Thoracic aorta (tissue), 2 donors: Measurements from ENCODE around the gene INPP5D. TPM values are rescaled to one million over a fixed set of nuclear protein-coding genes. Genes with fewer than 3 reads are reported as not detected.

Experiments
- ATAC-seq: fragments of 150-250 bp; one replicate; pipeline ENCODE4 v1.8.0; 2017; ENCODE audit warnings: low read depth; ENCODE audit not compliant: insufficient number of reproducible peaks, low FRiP score
- DNase-seq: peaks from one replicate; pipeline ENCODE4 v3.0.0-alpha.2; 2020; ENCODE audit warnings: low spot score
- H3K27ac ChIP-seq, 2 donors: fragments of 200-600 bp; sonication (generic); 1 replicate in 1 of 2; 2 replicates in 1 of 2; pipeline ENCODE4 v1.5.1; 2016; ENCODE audit warnings: mild to moderate bottlenecking in 2 of 2, moderate library complexity in 2 of 2
- H3K27me3 ChIP-seq: fragments of 200-600 bp; sonication (generic); replicated peaks from 2 replicates; pipeline ENCODE4 v1.6.0; 2016; ENCODE audit warnings: mild to moderate bottlenecking; ENCODE audit not compliant: insufficient read depth
- H3K36me3 ChIP-seq: fragments of 200-600 bp; sonication (generic); one replicate; pipeline ENCODE4 v1.5.1; 2016
- H3K4me1 ChIP-seq, 2 donors: fragments of 200-600 bp; sonication (generic); 1 replicate in 1 of 2; 2 replicates in 1 of 2; pipeline versions ENCODE4 v1.5.1 to v1.6.0; 2016; ENCODE audit warnings: low read depth in 2 of 2, mild to moderate bottlenecking in 1 of 2; ENCODE audit not compliant: control insufficient read depth in 1 of 2
- H3K4me3 ChIP-seq: fragments of 200-600 bp; sonication (generic); 2 replicates; pipeline ENCODE4 v1.5.1; 2016; ENCODE audit warnings: mild to moderate bottlenecking
- H3K9me3 ChIP-seq: fragments of 200-600 bp; sonication (generic); 2 replicates; pipeline ENCODE4 v1.5.1; 2016
- total RNA-seq, 2 donors: library from RNA; depleted of rRNA; stranded (reverse); fragments of >200 nt; gene quantifications; one replicate each; pipeline versions ENCODE4 v1.1.0 to v1.2.3, GENCODE V29; 2016
- TF ChIP-seq, protein P1 (sequence below): fragments of 200-600 bp; sonication (generic); IDR thresholded peaks from one replicate; pipeline ENCODE4 v1.5.1; 2019; ENCODE audit warnings: antibody characterized with exemption

Gene INPP5D
- total RNA-seq, 2 donors from 2014 or later: 24.2 to 49.7 TPM

DNA sequence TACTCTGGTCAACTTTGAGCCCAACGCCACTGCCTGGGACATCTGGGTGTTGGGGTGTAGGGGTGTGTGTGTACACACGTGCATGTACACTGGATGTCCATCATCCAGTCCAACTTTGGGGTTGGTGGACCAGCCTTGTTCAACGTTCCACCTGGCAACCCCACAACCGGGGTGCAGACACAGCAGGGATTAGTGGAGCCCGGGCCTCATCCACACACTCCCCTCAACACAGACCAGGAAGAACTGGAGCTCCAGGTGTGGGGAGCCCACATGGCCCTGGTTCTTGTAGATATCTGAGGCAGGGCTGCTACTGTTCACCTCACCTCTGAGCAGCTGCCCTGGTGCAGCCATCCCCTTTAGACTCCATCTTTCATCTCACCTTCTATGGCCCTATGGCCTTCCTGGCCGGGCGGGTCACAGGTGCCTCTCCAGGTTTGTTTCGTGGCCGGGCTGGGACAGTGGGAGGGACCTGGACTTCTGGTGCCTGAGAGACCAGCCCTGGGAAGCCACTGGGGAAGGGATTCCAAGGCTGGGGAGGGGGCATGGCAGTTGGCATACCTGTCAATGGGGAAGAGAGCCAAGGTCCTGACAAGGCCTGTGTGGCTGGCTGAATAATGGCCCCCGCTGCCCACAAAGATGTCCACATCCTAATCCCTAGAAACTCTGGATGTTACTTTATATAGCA is 20.2 kb upstream of the INPP5D start:
- DNase-seq: no peak
- no peak overlapping the region for H3K27ac ChIP-seq
- TF ChIP-seq, protein P1, sequence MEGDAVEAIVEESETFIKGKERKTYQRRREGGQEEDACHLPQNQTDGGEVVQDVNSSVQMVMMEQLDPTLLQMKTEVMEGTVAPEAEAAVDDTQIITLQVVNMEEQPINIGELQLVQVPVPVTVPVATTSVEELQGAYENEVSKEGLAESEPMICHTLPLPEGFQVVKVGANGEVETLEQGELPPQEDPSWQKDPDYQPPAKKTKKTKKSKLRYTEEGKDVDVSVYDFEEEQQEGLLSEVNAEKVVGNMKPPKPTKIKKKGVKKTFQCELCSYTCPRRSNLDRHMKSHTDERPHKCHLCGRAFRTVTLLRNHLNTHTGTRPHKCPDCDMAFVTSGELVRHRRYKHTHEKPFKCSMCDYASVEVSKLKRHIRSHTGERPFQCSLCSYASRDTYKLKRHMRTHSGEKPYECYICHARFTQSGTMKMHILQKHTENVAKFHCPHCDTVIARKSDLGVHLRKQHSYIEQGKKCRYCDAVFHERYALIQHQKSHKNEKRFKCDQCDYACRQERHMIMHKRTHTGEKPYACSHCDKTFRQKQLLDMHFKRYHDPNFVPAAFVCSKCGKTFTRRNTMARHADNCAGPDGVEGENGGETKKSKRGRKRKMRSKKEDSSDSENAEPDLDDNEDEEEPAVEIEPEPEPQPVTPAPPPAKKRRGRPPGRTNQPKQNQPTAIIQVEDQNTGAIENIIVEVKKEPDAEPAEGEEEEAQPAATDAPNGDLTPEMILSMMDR: no peak
- no peaks in the 10 kb centered on the region for H3K4me1 ChIP-seq
- no peaks in the 10 kb centered on the region for H3K36me3 ChIP-seq
- no peak for ATAC-seq
- H3K27me3 ChIP-seq: no peaks in the 10 kb centered on the region
- no peak overlapping the region for H3K4me3 ChIP-seq
- no peaks in the 10 kb centered on the region for H3K9me3 ChIP-seq

DNA sequence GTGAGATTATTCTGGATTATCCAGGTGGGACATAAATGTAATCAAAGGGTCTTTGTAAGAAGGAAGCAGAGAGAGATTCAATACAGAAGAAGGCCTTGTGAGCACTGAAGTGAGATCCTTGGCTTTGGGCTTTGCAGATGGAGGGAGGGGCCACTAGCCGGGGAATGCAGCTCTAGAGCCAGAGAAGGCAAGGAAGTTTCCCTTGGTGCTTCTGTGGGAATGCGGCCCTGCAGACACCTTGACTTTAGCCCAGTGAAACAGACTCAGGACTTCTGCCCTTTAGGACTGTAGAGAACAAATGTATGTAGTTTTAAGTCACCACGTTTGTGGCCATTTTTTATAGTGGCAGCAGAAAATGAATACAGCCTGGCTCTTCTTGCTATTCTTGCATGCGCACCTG is 19.6 kb upstream of the INPP5D start:
- TF ChIP-seq, protein P1: no peak
- ATAC-seq (no peak), DNase-seq (no peak)
- Histone ChIP-seq H3K4me3 (no peak overlapping the region), H3K27me3 (no peaks in the 10 kb centered on the region), H3K27ac (no peak overlapping the region), H3K9me3 (no peaks in the 10 kb centered on the region), H3K36me3 (no peaks in the 10 kb centered on the region), H3K4me1 (no peaks in the 10 kb centered on the region)

DNA sequence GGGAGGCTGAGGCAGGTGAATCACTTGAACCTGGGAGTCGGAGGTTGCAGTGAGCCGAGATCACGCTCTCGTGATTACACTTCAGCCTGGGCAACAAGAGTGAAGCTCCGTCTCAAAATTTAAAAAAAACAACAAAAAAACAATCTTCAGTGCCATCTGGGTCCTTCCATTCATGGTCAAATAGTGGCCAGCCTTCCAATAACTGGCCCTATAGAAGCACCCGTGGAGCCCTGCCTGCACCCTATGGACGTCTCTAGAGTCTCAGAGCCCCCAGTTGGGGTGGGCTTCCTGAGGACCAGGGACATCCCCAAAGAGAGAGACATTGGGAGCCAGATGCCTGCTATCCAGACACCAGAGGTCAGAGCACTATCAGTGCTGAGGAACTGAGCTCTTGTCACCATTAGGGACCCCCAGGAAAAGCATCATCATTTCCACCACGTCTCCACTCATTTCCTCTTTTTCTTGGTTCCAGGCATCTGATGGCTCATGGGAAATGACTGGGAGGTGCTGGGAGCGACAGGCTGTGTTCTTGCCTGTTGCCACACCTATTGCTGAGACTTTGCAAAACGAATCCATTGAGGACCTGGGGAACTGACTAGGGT is 18.3 kb upstream of the INPP5D start:
- Histone ChIP-seq H3K27ac (no peak overlapping the region), H3K27me3 (no peaks in the 10 kb centered on the region), H3K36me3 (no peaks in the 10 kb centered on the region), H3K4me1 (no peaks in the 10 kb centered on the region), H3K9me3 (no peaks in the 10 kb centered on the region), H3K4me3 (no peak overlapping the region)
- no peak for DNase-seq
- TF ChIP-seq, protein P1: no peak
- ATAC-seq: no peak

DNA sequence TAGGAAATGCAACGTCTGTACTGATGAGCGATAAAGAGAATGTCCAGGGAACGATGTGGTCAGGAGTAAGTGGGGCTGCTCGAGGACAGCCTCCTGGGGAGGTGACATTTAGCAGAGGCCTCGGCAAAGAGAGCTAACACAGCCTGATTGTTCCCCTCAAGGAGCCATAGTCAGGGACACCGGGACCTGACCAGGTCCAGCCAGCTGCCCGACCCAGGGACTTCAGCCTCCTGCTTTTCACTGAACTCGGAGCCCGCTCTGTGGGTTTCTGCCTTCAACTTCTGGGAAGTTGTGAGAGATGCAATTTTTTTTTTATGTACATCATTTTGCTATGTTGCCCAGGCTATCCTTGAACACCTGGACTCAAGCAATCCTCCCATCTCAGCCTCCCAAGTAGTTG is 17.6 kb upstream of the INPP5D start:
- DNase-seq (no peak), ATAC-seq (no peak)
- Histone ChIP-seq H3K27me3 (no peaks in the 10 kb centered on the region), H3K4me3 (no peak overlapping the region), H3K36me3 (no peaks in the 10 kb centered on the region), H3K4me1 (no peaks in the 10 kb centered on the region), H3K27ac (no peak overlapping the region), H3K9me3 (no peaks in the 10 kb centered on the region)
- TF ChIP-seq, protein P1: no peak

DNA sequence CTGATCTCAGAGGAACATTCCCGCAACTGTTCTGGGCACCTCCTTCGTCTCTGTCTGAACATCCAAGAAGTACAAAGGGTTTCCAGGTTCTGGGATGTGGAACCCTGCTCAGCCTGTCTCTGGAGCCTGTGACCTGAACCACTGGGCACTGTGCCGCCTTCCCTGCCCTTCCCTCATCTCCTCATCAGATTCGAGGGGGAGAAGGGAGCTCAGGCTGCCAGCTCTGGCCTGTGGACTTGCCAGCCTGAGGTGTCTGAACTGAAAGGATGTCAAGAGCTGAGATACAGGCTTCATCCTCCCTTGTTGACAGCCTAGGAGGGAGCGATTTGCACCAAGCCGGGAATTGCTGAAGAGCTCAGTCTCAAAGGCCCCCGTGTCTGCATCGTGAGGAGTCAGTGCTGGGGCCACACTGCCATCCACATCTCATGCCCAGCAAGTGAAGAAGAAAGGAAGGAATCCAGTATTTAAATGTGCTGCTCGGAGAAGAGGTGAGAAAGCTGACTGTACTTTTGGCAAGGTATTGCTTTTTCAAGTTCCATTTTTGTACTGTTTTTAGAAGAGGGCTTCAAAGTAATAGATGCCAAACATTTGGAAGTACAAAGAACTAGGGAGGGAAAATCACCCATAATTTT is 15.1 kb upstream of the INPP5D start:
- Histone ChIP-seq H3K27ac (no peak overlapping the region), H3K36me3 (no peaks in the 10 kb centered on the region), H3K9me3 (no peaks in the 10 kb centered on the region), H3K4me3 (no peak overlapping the region), H3K27me3 (no peaks in the 10 kb centered on the region), H3K4me1 (no peaks in the 10 kb centered on the region)
- ATAC-seq (no peak), DNase-seq (no peak)
- TF ChIP-seq, protein P1: no peak
